NOMO-1 treated with dmso at 0.1 percent for 144 hours (cell line): ENCODE measurements around the gene KRCC1.
"Not testable (repeated sequence)": the region's sequence is repeated elsewhere in the genome, so short reads cannot be mapped to it uniquely, and the experiment has no call there.

Experiments used
- DNase-seq: peaks from one replicate; lab custom pipeline; 2025; ENCODE audit not compliant: unreplicated experiment; lab: John Stamatoyannopoulos, UW

KRCC1 gene

GRCh38 chr2:88003074-88003755 lies 52.4 kb downstream of the KRCC1 start:
- no peak for DNase-seq

- no peak for DNase-seq
These were observed 53.2 kb downstream of the KRCC1 start for GRCh38 chr2:88002359-88002707.

GRCh38 chr2:88000474-88000873 lies 55.1 kb downstream of the KRCC1 start:
- not testable (repeated sequence) for DNase-seq

DNA sequence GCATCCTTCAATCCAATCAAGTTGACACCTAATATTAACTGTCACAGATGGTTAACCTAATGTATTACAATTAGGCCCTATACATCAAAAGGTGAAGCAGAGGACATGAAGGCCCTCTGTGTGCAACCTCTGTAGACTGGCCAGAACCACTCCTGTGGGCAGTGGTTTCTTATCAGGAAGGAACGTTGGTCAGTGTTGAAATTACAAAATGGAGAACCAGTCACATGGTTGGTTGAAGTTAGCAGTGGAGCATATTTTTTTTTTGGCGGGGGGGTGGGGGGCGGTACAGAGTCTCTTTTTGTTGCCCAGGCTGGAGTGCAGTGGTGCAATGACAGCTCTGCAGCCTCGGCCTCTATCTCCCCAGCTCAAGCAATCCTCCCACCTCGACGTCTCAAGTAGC lies 59.0 kb downstream of the KRCC1 start:
- DNase-seq, result no peak

DNA sequence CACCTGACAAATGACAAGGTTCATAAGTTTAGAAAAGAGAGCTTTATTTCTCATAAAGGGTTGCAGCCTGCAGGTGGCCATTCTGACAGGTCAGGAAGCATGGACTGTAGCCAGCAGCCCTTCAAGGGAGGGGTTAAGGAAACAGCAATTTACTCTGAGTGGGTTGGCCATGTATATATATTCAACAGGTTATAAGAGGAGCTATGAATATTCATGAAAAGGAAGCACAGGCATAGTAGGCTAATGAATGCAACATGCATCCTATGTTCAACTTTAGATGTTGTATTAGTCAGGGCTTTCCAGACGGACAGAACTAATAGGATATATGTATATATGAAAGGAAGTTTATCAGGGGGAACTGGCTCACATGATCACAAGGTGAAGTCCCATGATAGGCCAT lies 59.8 kb downstream of the KRCC1 start:
- DNase-seq, result no peak

DNA sequence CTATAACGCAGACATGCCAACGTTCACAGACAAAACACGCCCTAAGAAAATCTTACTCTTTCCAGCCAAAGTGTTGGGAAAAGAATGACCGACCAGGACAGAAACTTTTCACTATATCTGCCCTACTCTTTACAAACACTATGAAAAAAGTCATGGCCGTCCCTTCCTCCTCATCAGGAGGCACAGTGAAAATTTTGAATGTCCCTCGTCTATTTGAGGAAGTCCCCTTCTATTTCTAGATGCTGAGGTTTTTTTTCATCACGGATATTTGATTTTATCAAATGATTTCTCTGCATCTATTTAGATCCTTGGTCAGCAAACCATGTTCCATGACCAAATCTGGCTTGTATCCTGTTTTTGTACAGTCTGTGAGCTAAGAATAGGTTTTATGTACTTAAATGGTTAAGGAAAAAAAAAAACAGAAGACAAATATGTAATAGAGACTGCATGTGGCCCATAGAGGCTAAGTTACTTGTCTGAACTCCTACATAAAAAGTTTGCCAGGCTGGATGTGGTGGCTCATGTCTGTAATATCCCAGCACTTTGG lies 61.2 kb downstream of the KRCC1 start:
- not testable (repeated sequence) for DNase-seq

- DNase-seq, result not testable (repeated sequence)
These were observed 63.0 kb downstream of the KRCC1 start for GRCh38 chr2:87992569-87992968.

GRCh38 chr2:87987473-87987872 lies 68.1 kb downstream of the KRCC1 start:
- DNase-seq, result not testable (repeated sequence)

GRCh38 chr2:87985902-87986301 lies 69.7 kb downstream of the KRCC1 start:
- DNase-seq, result not testable (repeated sequence)

GRCh38 chr2:87981182-87981581 lies 74.4 kb downstream of the KRCC1 start:
- not testable (repeated sequence) for DNase-seq
